Lung (tissue), 12 donors: ENCODE results near the gene DGKE. TPM values are rescaled to one million over a fixed set of nuclear protein-coding genes. Genes with fewer than 3 reads are reported as not detected.

Experiments used
- ATAC-seq: fragments of 200-7000 bp; cut with Tn5 transposase; one replicate; pipeline ENCODE4 v1.9.1; 2020; ENCODE audit warnings: moderate number of reproducible peaks; ENCODE audit not compliant: insufficient read depth, low FRiP score
- DNase-seq, 3 donors: peaks; one replicate each; pipeline ENCODE4 v3.0.0-alpha.2; 2013 to 2017
- H3K27ac ChIP-seq, 2 donors: one replicate each; pipeline ENCODE4 v1.5.1; 2013; ENCODE audit warnings: mild to moderate bottlenecking in 2 of 2, moderate library complexity in 2 of 2, control low read depth in 1 of 2, inconsistent platforms in 1 of 2, low read depth in 1 of 2, low read length in 1 of 2
- H3K27me3 ChIP-seq, 3 donors: one replicate each; pipeline ENCODE4 v1.5.1; 2013; ENCODE audit warnings: low read length in 2 of 3; ENCODE audit not compliant: control insufficient read depth in 3 of 3, insufficient read depth in 3 of 3
- H3K36me3 ChIP-seq, 4 donors: one replicate each; pipeline ENCODE4 v1.5.1; 2013; ENCODE audit warnings: low read length in 4 of 4, mild to moderate bottlenecking in 1 of 4, moderate library complexity in 1 of 4; ENCODE audit not compliant: control insufficient read depth in 4 of 4, insufficient read depth in 4 of 4
- H3K4me1 ChIP-seq, 5 donors: one replicate each; pipeline ENCODE4 v1.5.1; 2013; ENCODE audit warnings: low read length in 5 of 5, mild to moderate bottlenecking in 2 of 5, moderate library complexity in 1 of 5; ENCODE audit not compliant: control insufficient read depth in 5 of 5, insufficient read depth in 5 of 5
- H3K4me3 ChIP-seq: one replicate; pipeline ENCODE4 v1.5.1; 2013; ENCODE audit warnings: mild to moderate bottlenecking, control low read depth, moderate library complexity
- H3K9ac ChIP-seq, 2 donors: one replicate each; pipeline ENCODE4 v1.5.1; 2013; ENCODE audit warnings: low read length in 2 of 2, control low read depth in 1 of 2; ENCODE audit not compliant: insufficient read depth in 1 of 2
- H3K9me3 ChIP-seq, 4 donors: one replicate each; pipeline ENCODE4 v1.5.1; 2013; ENCODE audit warnings: low read length in 3 of 4, mild to moderate bottlenecking in 1 of 4, moderate library complexity in 1 of 4; ENCODE audit not compliant: control insufficient read depth in 4 of 4, insufficient read depth in 3 of 4
- CTCF ChIP-seq: IDR thresholded peaks from 2 replicates; pipeline ENCODE4 v1.5.1; 2012; ENCODE audit warnings: mild to moderate bottlenecking; ENCODE audit errors: control extremely low read depth, extremely low read depth
- WGBS, 2 donors: extraction: QIAGEN DNeasy Blood & Tissue Kit; methylation state at CpG; one replicate each; pipeline ENCODE4 v1.1.7; 2013; 5-methylcytosine and 5-hydroxymethylcytosine counted together
- polyA plus RNA-seq, 2 donors: library from polyadenylated mRNA; stranded (reverse); fragments of 200-250 nt; gene quantifications; one replicate each; pipeline ENCODE4 v1.2.1, GENCODE V29; 2013
- total RNA-seq, 2 donors: library from RNA; depleted of rRNA in 1 of 2; stranded (reverse); fragments of >200 nt in 1 of 2; gene quantifications; one replicate each; pipeline ENCODE4 v1.2.1, GENCODE V29; 2014 to 2021
- donor health status: control.
- donor health status: control.
- donor health status: Bipolar disorder and iron deficiency.
- donor health status: healthy.
- donor health status: DM: yes; HTN: yes; CAD: no.

Gene DGKE
- total and polyA plus RNA-seq, 4 donors: 1.5 to 38.2 (median 5.7) TPM

DNA sequence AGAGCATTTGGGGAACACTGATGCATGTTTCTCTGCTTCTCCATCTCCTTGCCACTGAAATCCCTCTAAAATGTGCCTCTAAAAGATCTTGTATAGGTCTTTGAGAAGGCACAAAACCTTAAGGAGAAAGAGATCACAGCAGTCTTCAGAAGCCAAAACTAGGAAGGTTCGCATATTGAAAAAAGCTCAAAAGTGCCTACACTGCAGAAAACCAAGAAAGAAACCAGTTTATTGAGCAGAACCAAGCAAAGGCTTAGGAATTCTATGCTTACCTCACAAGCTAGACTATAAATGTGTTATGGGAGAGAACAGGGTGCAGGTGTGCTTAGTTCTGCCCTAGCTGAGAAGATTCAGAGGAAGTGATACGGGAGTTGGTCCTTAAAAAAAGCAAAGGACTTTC lies 16.6 kb downstream of the DGKE start:
- no peaks in the 10 kb centered on the region for H3K27me3 ChIP-seq
- no peak for TF ChIP-seq CTCF
- ATAC-seq (no peak), DNase-seq (no peak)
- H3K4me1 ChIP-seq: peaks cover 0 to 3% (median 0%) of the 10 kb centered on the region in 5 donors
- no peak overlapping the region for H3K27ac ChIP-seq
- peaks cover 0 to 5% (median under 1%) of the 10 kb centered on the region in 4 donors for H3K36me3 ChIP-seq
- H3K9ac ChIP-seq: no peak overlapping the region
- no peaks in the 10 kb centered on the region for H3K9me3 ChIP-seq
- no peak overlapping the region for H3K4me3 ChIP-seq
- WGBS, 2 donors: 89 to 97% methylated on average over 2 of the region's 2 CpGs

DNA sequence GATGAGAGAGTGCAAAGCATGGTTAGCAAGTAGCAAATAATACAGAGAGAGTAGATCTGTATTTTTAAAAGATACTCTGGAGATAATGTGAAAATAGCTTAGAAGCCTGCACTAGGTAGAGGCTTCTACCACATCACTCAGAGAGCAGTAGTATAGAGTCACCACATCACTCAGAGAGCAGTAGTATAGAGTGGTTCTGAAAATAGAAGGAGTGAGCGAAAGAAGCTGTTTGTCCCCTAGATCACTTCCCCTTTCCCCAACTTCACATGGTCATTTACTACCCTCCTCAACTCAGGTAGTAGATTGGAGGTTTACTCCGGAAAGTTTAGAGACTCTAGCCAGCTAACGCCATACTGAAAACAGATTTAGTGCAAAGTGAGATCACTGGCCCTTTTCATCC lies 17.1 kb downstream of the DGKE start:
- no peaks in the 10 kb centered on the region for H3K27me3 ChIP-seq
- H3K4me3 ChIP-seq: no peak overlapping the region
- 61 to 77% methylated on average over 3 of the region's 3 CpGs for WGBS, 2 donors
- H3K36me3 ChIP-seq: peaks cover 0 to 5% (median under 1%) of the 10 kb centered on the region in 4 donors
- H3K9ac ChIP-seq: no peak overlapping the region
- ATAC-seq (no peak), DNase-seq (no peak)
- peaks cover 0 to 3% (median 0%) of the 10 kb centered on the region in 5 donors for H3K4me1 ChIP-seq
- no peak for TF ChIP-seq CTCF
- H3K27ac ChIP-seq: no peak overlapping the region
- no peaks in the 10 kb centered on the region for H3K9me3 ChIP-seq

- DNase-seq: no peak
- 92 to 96% methylated on average over 3 of the region's 3 CpGs for WGBS, 2 donors
- no peaks in the 10 kb centered on the region for H3K9me3 ChIP-seq
- ATAC-seq: no peak
- no peak overlapping the region for H3K9ac ChIP-seq
- peaks cover 0 to 7% (median under 1%) of the 10 kb centered on the region in 4 donors for H3K36me3 ChIP-seq
- H3K27me3 ChIP-seq: no peaks in the 10 kb centered on the region
- H3K4me1 ChIP-seq: no peaks in the 10 kb centered on the region
- no peak overlapping the region for H3K4me3 ChIP-seq
- no peak for TF ChIP-seq CTCF
- no peak overlapping the region for H3K27ac ChIP-seq
Observed at GRCh38 chr17:56861899-56862298, 27.9 kb downstream of the DGKE start.

DNA sequence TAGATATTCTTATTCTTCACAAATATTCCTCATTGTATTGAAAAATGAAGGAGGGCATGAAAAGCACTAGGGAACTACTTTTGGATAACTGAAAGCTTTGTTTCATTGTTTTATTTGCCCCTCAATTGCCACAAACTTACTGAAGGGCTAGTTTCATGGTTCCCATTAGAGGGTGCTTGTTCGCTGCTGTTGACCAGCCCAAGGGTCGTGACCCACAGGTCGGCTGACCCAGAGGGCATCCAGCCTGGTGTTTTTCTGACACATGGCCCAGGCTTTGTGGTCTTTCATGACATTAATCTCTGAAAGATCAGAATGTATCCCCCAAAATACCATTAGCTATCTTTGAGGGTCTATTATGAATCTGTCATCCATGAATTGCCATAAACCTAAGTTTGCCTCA lies 30.0 kb downstream of the DGKE start:
- H3K36me3 ChIP-seq: peaks cover 0 to 7% (median under 1%) of the 10 kb centered on the region in 4 donors
- H3K9me3 ChIP-seq: no peaks in the 10 kb centered on the region
- ATAC-seq (no peak), DNase-seq (no peak)
- peaks cover 0 to 3% (median 0%) of the 10 kb centered on the region in 5 donors for H3K4me1 ChIP-seq
- H3K27ac ChIP-seq: no peak overlapping the region
- no peak overlapping the region for H3K9ac ChIP-seq
- TF ChIP-seq CTCF: no peak
- no peaks in the 10 kb centered on the region for H3K27me3 ChIP-seq
- no peak overlapping the region for H3K4me3 ChIP-seq
- WGBS, 2 donors: 76 to 80% methylated on average over 3 of the region's 3 CpGs
